Progenitor cell of endocrine pancreas (in vitro differentiated cells): Measurements from ENCODE around the gene LCMT1. TPM values are rescaled to one million over a fixed set of nuclear protein-coding genes. Genes with fewer than 3 reads are reported as not detected.

Source experiments
- DNase-seq: peaks from one replicate; pipeline ENCODE4 v3.0.0; 2021; ENCODE audit warnings: low spot score; ENCODE audit not compliant: unreplicated experiment
- H3K27ac Mint-ChIP-seq: 2 replicates; pipeline ENCODE4 v1.8.0; 2021; ENCODE audit warnings: mild to moderate bottlenecking, moderate library complexity, mixed read lengths
- H3K27me3 Mint-ChIP-seq: 2 replicates; pipeline ENCODE4 v1.8.0; 2021; ENCODE audit warnings: mixed read lengths
- H3K36me3 Mint-ChIP-seq: 2 replicates; pipeline ENCODE4 v1.8.0; 2022; ENCODE audit warnings: mixed read lengths; ENCODE audit not compliant: insufficient read depth
- H3K4me1 Mint-ChIP-seq: 2 replicates; pipeline ENCODE4 v1.8.0; 2021; ENCODE audit warnings: low read depth, mixed read lengths
- H3K4me3 Mint-ChIP-seq: 2 replicates; pipeline ENCODE4 v1.8.0; 2021; ENCODE audit warnings: low read depth, mild to moderate bottlenecking, moderate library complexity, mixed read lengths
- H3K9me3 Mint-ChIP-seq: 2 replicates; pipeline ENCODE4 v1.8.0; 2021; ENCODE audit warnings: low read depth, mixed read lengths
- total RNA-seq: library from RNA; stranded (reverse); gene quantifications from 2 replicates; pipeline ENCODE4 v1.2.1, GENCODE V29; 2021
- TF ChIP-seq, protein P1 (sequence below): fragments of 200-600 bp; sonication (generic); IDR thresholded peaks from one replicate; pipeline ENCODE4 v1.5.0; 2021; ENCODE audit warnings: antibody characterized with exemption, mild to moderate bottlenecking; ENCODE audit not compliant: unreplicated experiment

The LCMT1 gene
- total RNA-seq, 1 donor from 2014 or later, result 71.8 TPM

DNA sequence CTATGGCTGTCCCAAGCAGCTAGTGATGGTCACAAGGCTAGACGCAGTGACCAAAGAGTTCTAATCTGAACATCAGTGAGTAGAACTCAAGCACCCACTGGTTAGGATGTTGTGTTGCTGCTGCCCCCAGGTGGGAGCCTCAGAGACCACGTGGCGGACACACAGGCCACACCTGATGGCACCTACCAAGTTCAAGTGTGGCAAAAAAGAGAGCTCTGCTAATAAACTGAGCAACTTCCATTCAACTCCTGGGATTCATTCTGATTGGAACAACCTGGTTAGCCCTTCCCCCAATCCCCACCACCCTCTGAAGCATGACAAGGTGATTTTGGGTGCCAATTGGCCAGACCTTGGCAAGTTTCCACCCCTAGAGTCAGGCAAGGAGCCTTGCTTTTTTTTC lies 3.5 kb upstream of the LCMT1 start:
- Mint-ChIP-seq H3K4me1 (peaks cover 18% of the 10 kb centered on the region), H3K36me3 (no peaks in the 10 kb centered on the region), H3K27ac (no peak overlapping the region), H3K4me3 (peak overlapping the region; percentile 93), H3K27me3 (peaks cover 10% of the 10 kb centered on the region), H3K9me3 (no peaks in the 10 kb centered on the region)
- TF ChIP-seq, protein P1, sequence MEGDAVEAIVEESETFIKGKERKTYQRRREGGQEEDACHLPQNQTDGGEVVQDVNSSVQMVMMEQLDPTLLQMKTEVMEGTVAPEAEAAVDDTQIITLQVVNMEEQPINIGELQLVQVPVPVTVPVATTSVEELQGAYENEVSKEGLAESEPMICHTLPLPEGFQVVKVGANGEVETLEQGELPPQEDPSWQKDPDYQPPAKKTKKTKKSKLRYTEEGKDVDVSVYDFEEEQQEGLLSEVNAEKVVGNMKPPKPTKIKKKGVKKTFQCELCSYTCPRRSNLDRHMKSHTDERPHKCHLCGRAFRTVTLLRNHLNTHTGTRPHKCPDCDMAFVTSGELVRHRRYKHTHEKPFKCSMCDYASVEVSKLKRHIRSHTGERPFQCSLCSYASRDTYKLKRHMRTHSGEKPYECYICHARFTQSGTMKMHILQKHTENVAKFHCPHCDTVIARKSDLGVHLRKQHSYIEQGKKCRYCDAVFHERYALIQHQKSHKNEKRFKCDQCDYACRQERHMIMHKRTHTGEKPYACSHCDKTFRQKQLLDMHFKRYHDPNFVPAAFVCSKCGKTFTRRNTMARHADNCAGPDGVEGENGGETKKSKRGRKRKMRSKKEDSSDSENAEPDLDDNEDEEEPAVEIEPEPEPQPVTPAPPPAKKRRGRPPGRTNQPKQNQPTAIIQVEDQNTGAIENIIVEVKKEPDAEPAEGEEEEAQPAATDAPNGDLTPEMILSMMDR, result peak; percentile 9
- DNase-seq, result no peak

- Mint-ChIP-seq H3K27ac (no peak overlapping the region), H3K9me3 (no peaks in the 10 kb centered on the region), H3K27me3 (peaks cover 2% of the 10 kb centered on the region), H3K4me3 (peak overlapping the region; percentile 21), H3K36me3 (peaks cover 1% of the 10 kb centered on the region), H3K4me1 (peaks cover 23% of the 10 kb centered on the region)
- TF ChIP-seq, protein P1, result no peak
- no peak for DNase-seq
Measured at GRCh38 chr16:25109643-25110042, 1.9 kb upstream of the LCMT1 start.

GRCh38 chr16:25110387-25110947 lies 1.1 kb upstream of the LCMT1 start:
- DNase-seq, result no peak
- no peaks in the 10 kb centered on the region for H3K9me3 Mint-ChIP-seq
- TF ChIP-seq, protein P1, result no peak
- peak overlapping the region; percentile 92 for H3K4me3 Mint-ChIP-seq
- H3K27ac Mint-ChIP-seq, result no peak overlapping the region
- H3K36me3 Mint-ChIP-seq, result peaks cover 6% of the 10 kb centered on the region
- H3K27me3 Mint-ChIP-seq, result peaks cover 2% of the 10 kb centered on the region
- H3K4me1 Mint-ChIP-seq, result peaks cover 25% of the 10 kb centered on the region

- TF ChIP-seq, protein P1, result no peak
- no peak for DNase-seq
- H3K9me3 Mint-ChIP-seq, result no peaks in the 10 kb centered on the region
- H3K27me3 Mint-ChIP-seq, result peaks cover 2% of the 10 kb centered on the region
- H3K4me3 Mint-ChIP-seq, result peak overlapping the region; percentile 40
- H3K27ac Mint-ChIP-seq, result peak overlapping the region; percentile 19
- H3K36me3 Mint-ChIP-seq, result peaks cover 10% of the 10 kb centered on the region
- peaks cover 19% of the 10 kb centered on the region for H3K4me1 Mint-ChIP-seq
Measured at GRCh38 chr16:25114121-25114520, 2.6 kb downstream of the LCMT1 start.

DNA sequence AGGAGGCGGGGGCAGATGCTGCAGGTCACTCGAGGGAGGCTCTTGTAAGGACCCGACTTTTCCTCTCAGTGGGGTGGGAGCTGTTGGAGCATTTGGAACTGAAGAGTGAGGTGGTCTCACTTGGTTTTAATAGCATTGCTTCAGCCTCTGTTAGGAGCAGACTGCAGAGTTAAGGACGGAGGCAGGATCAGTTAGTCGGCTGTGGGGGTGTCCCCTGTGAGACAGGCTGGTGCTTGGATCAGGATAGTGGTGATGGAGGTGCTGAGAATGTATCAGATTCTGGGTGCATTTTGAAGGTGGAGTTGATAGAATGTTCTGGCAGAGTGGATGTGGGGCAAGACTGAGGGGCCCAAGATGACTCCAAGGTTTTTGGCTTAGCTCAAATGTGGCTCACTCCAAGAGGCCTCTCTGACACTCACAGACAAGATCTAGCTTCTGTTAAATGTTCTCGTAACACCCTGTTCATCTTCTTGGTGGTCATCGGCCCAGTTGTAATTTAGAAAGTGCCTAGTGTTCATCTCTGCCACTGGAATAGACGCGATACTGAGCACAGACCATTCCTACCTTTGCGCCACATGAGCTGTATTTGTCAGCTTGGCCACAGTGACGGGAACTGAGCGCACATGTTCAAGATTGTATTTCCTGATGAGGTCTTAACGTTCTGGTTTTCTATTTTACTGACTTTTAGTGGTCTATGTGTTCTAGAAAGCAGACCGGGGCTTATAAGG lies 7.5 kb downstream of the LCMT1 start:
- Mint-ChIP-seq H3K27ac (peak overlapping the region; percentile 47), H3K36me3 (peaks cover 10% of the 10 kb centered on the region), H3K9me3 (no peaks in the 10 kb centered on the region), H3K4me1 (peaks cover 6% of the 10 kb centered on the region), H3K4me3 (no peak overlapping the region), H3K27me3 (no peaks in the 10 kb centered on the region)
- TF ChIP-seq, protein P1, result no peak
- DNase-seq, result no peak
